ENCODE data around the gene HOMER2. TPM values are rescaled to one million over a fixed set of nuclear protein-coding genes. Genes with fewer than 3 reads are reported as not detected.

Gene HOMER2
- total RNA-seq, 4 donors from 2014 or later, result 3.6 to 9.8 (median 7.4) TPM

DNA sequence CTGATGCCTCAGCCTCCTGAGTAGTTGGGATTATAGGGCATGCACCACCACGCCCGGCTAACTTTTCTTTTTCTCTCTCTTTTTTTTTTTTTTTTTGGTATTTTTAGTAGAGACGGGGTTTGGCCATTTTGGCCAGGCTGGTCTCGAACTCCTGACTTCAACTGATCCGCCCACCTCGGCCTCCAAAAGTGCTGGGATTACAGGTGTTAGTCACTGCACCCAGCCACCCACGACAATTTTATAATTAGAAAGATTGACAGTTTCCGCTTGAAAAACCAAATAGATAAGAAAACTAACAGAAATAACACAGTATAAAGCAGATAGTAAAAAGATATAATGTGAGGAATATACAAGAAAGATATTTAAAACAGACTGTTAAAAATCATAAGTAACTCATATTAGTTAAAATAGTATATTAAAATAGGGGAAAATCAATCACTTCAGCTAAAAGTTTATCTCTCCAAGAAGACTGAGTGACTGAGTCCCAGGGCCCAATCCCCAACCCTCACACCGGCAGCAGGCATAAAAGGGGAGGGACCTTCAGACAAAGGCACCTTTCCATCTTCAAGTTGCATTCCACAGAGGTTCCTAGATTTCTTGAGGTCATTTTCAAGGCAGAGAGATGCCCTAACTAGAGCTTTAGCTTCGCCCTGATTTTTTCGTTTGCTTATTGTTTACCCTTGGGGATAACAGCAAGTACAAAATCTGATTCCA, 144.4 kb downstream of the HOMER2 start:
- TF ChIP-seq, protein P1, sequence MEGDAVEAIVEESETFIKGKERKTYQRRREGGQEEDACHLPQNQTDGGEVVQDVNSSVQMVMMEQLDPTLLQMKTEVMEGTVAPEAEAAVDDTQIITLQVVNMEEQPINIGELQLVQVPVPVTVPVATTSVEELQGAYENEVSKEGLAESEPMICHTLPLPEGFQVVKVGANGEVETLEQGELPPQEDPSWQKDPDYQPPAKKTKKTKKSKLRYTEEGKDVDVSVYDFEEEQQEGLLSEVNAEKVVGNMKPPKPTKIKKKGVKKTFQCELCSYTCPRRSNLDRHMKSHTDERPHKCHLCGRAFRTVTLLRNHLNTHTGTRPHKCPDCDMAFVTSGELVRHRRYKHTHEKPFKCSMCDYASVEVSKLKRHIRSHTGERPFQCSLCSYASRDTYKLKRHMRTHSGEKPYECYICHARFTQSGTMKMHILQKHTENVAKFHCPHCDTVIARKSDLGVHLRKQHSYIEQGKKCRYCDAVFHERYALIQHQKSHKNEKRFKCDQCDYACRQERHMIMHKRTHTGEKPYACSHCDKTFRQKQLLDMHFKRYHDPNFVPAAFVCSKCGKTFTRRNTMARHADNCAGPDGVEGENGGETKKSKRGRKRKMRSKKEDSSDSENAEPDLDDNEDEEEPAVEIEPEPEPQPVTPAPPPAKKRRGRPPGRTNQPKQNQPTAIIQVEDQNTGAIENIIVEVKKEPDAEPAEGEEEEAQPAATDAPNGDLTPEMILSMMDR (IDR thresholded peaks at IDR 0.05; ENCODE audit: low read depth), result no peak

DNA sequence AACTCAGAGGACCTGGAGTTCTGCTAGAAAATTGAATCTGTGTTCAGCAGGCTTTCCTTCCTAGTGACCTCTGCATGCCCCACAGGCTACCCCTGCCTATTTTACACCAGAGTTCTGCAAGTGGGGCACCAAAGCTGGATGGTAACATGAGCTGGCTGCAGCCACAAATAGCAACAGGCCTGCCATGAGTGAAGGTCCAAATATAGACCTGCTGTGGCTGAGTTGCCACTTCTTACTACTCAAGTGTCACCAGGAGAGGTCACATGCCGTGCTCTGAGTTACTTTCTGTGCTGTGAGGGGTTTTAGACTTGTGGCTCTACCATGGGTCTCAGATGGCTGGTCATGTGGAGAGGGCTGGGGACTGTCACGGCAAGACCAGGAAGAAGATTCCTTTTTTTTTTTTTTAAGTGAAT, 146.5 kb downstream of the HOMER2 start, which contains the start of gene FSD2:
Gene FSD2 (minus strand): TSS at position 76 of the 413 bp plus-strand sequence. CDS start 18,679 bp downstream, outside the sequence.
- TF ChIP-seq, protein P1 (IDR thresholded peaks at IDR 0.05; ENCODE audit: low read depth), result no peak

DNA sequence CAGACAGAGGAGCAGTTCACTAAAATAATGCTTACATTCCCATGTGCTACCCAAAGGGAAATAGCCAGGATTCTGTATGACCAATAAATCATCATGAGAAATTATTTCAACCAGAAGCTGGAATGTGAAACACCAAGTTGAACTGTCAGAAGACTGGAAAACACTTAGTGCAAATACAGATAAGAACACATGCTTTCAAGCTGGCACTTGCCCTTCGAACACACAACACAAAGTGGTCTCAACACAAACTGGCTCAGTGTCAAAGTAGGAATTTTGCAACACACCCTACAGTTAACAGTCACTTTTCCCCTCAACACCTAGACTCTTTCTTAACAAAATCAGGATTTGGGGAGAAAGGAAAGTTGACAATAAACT, 148.0 kb downstream of the HOMER2 start:
- TF ChIP-seq, protein P1 (IDR thresholded peaks at IDR 0.05; ENCODE audit: low read depth), result no peak

DNA sequence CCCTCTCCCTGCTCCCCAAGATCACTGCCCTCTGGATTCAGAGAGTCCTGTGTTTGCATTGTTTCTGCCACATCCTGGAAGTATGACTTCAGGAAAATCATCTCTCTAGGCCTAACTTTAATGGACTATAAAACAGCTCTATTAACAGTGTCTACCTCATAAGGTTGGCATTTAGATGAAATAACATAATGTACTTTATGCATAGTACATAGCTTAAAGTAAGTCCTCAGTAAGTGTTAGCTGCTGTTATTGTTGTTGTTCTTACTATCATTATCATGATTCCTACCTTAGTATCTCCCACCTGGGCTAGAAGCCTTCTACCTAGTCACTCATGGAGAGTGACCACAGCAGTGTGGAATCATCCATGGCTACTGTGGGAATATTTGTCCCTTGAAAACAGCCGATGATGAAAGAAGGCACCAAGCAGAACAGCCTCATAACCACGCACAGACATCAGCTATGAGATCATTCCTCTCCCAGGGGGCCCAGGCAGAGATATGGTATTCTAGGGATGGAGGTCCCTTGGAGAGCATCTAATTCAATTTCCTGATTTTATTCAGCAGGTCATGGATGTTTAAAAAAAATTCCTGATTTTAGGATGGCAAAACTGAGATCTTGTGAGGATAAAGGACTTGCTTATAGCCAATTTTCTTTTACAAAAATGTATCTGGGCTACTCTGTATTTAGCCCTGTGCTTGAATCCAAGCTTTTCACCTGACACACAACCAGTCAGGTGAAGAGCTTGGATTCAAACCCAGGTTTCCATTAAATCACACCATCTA, 148.5 kb downstream of the HOMER2 start:
- TF ChIP-seq, protein P1 (IDR thresholded peaks at IDR 0.05; ENCODE audit: low read depth), result no peak

DNA sequence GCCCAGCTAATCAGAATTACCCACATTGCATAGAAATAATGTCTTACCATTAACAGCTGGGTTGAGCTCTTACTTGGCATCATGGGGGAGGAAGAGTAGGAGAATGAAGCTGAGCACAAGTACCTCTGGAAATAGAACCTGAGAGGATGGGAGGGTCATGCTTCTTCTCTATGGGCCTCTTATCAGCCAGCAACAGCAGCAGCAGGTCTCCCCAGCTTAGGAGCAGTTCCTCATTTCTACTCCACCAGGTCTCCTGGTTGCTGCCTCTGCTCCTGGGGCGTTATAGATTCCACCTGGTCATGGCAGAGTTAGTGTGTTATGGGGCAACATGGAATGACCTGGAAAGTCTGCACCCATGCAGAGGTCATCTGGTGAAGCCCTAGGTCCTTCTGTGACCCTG, 150.0 kb downstream of the HOMER2 start:
- TF ChIP-seq, protein P1 (IDR thresholded peaks at IDR 0.05; ENCODE audit: low read depth), result no peak

DNA sequence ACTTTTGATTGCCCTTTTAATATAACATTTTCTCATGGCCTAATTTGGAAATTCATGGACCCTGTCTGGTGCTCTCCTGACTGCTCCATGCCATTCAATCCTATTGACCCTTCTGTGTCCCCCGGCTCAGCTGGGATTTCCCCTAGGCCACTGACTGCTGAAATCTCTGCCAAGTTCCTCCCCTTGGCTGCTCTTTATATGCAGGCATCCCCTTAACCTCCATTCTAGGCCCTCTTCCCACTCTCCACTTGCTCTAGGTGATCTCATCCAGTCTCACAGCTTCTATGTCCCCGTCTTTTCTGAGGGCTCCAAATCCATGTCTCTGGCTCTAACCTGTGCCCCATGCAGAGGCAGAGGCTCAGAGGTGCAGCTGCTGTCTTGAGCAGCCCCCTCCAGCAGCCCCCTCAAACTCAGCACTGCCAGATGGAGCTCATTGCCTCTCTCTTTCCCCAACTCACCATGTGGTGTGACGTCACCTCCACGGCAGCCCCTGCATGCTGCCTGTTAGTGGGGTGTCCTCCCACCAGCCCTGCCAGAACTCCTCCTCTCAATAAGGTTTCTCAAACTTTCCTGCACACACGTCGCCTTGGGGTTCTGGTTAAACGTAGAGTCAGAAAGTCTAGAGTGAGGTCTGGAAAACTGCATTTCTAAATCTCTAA, 153.2 kb downstream of the HOMER2 start:
- TF ChIP-seq, protein P1 (IDR thresholded peaks at IDR 0.05; ENCODE audit: low read depth), result no peak

Other genes starting within 250 kb of the HOMER2 start
- 1 to 10 TPM in 3 of 4 donors, under 1 TPM in 1; 0.82 to 3.4 (median 2.5) TPM for gene AP3B2, start 242.8 kb downstream of the HOMER2 start, total RNA-seq
- gene FSD2, start 146.7 kb downstream of the HOMER2 start, total RNA-seq, result not detected
- gene WHAMM, start 143.1 kb downstream of the HOMER2 start, total RNA-seq, result 10 to 100 TPM in 1 of 4 donors, 1 to 10 TPM in 3; 7.7 to 11.5 (median 8.7) TPM
- 10 to 100 TPM; 12.8 to 13.9 (median 13.8) TPM for gene RAMAC, start 33.5 kb upstream of the HOMER2 start, total RNA-seq
- 10 to 100 TPM; 12.1 to 23.9 (median 12.9) TPM for gene C15orf40, start 58.9 kb upstream of the HOMER2 start, total RNA-seq
- gene BTBD1, start 114.5 kb upstream of the HOMER2 start, total RNA-seq, result 10 to 100 TPM; 62.0 to 93.7 (median 78.9) TPM
- gene TM6SF1, start 154.9 kb upstream of the HOMER2 start, total RNA-seq, result 10 to 100 TPM in 3 of 4 donors, 1 to 10 TPM in 1; 9.5 to 34.3 (median 14.0) TPM

Measured in subcutaneous adipose tissue (tissue), 4 donors.